Measurements from ENCODE around the gene ANAPC7.
"Not testable (repeated sequence)": the region's sequence is repeated elsewhere in the genome, so short reads cannot be mapped to it uniquely, and the experiment has no call there.

Gene ANAPC7

GRCh38 chr12:110373425-110373824 is 30.1 kb downstream of the ANAPC7 start:
- DNase-seq: no peak

- no peak for DNase-seq
These were observed 30.5 kb downstream of the ANAPC7 start for GRCh38 chr12:110373025-110373424.

- DNase-seq: no peak
These were observed 31.5 kb downstream of the ANAPC7 start for GRCh38 chr12:110372056-110372425.

GRCh38 chr12:110371408-110372055 is 32.0 kb downstream of the ANAPC7 start:
- DNase-seq: no peak

- DNase-seq: no peak
These were observed 32.7 kb downstream of the ANAPC7 start for GRCh38 chr12:110370732-110371231.

- no peak for DNase-seq
These were observed 33.5 kb downstream of the ANAPC7 start for GRCh38 chr12:110369992-110370391.

GRCh38 chr12:110367181-110367864 is 36.2 kb downstream of the ANAPC7 start:
- DNase-seq: no peak

GRCh38 chr12:110366321-110367142 is 37.0 kb downstream of the ANAPC7 start:
- no peak for DNase-seq

GRCh38 chr12:110365489-110366320 is 37.8 kb downstream of the ANAPC7 start:
- DNase-seq: no peak

GRCh38 chr12:110361216-110361615 is 42.3 kb downstream of the ANAPC7 start:
- no peak for DNase-seq

- DNase-seq: not testable (repeated sequence)
These were observed 45.0 kb downstream of the ANAPC7 start for GRCh38 chr12:110358384-110359097.

- DNase-seq: no peak
These were observed 48.4 kb downstream of the ANAPC7 start for GRCh38 chr12:110355073-110355472.

- DNase-seq: no peak
These were observed 49.2 kb downstream of the ANAPC7 start for GRCh38 chr12:110354172-110354780.

- DNase-seq: no peak
These were observed 50.1 kb downstream of the ANAPC7 start for GRCh38 chr12:110353211-110353965.

- no peak for DNase-seq
These were observed 51.1 kb downstream of the ANAPC7 start for GRCh38 chr12:110352401-110352800.

GRCh38 chr12:110351119-110351518 is 52.4 kb downstream of the ANAPC7 start:
- no peak for DNase-seq

GRCh38 chr12:110349514-110350151 is 53.9 kb downstream of the ANAPC7 start:
- no peak for DNase-seq

- DNase-seq: no peak
These were observed 54.4 kb downstream of the ANAPC7 start for GRCh38 chr12:110349096-110349495.

GRCh38 chr12:110348431-110349059 is 55.0 kb downstream of the ANAPC7 start:
- no peak for DNase-seq

GRCh38 chr12:110347767-110348166 is 55.7 kb downstream of the ANAPC7 start:
- DNase-seq: no peak
